GM04503 (cell line): Measurements from ENCODE around the gene SARDH.
"Not testable (repeated sequence)": the region's sequence is repeated elsewhere in the genome, so short reads cannot be mapped to it uniquely, and the experiment has no call there.

Experiments
- DNase-seq: peaks from one replicate; pipeline ENCODE4 v3.0.0-alpha.2; 2012; ENCODE audit warnings: low read depth

The SARDH gene

GRCh38 chr9:133684121-133684935 lies 53.8 kb downstream of the SARDH start:
- DNase-seq = no peak

- DNase-seq = no peak
Measured at GRCh38 chr9:133683586-133684120, 54.5 kb downstream of the SARDH start.

- no peak for DNase-seq
Measured at GRCh38 chr9:133682818-133683585, 55.1 kb downstream of the SARDH start.

- DNase-seq = no peak
Measured at GRCh38 chr9:133681658-133682306, 56.4 kb downstream of the SARDH start.

- DNase-seq = no peak
Measured at GRCh38 chr9:133680976-133681657, 57.0 kb downstream of the SARDH start.

- DNase-seq = no peak
Measured at GRCh38 chr9:133680250-133680975, 57.7 kb downstream of the SARDH start.

GRCh38 chr9:133679466-133680061 lies 58.6 kb downstream of the SARDH start:
- no peak for DNase-seq

- DNase-seq = no peak
Measured at GRCh38 chr9:133679056-133679455, 59.1 kb downstream of the SARDH start.

GRCh38 chr9:133677126-133678010 lies 60.8 kb downstream of the SARDH start:
- no peak for DNase-seq

GRCh38 chr9:133676450-133676849 lies 61.7 kb downstream of the SARDH start:
- no peak for DNase-seq

- DNase-seq = not testable (repeated sequence)
Measured at GRCh38 chr9:133675796-133676195, 62.4 kb downstream of the SARDH start.

- no peak for DNase-seq
Measured at GRCh38 chr9:133674091-133674490, 64.1 kb downstream of the SARDH start.

- DNase-seq = no peak
Measured at GRCh38 chr9:133673258-133673655, 64.9 kb downstream of the SARDH start.

GRCh38 chr9:133672503-133673257 lies 65.5 kb downstream of the SARDH start:
- no peak for DNase-seq

GRCh38 chr9:133671371-133671770 lies 66.8 kb downstream of the SARDH start:
- DNase-seq = no peak

- no peak for DNase-seq
Measured at GRCh38 chr9:133670466-133670865, 67.7 kb downstream of the SARDH start.

- no peak for DNase-seq
Measured at GRCh38 chr9:133669182-133669801, 68.9 kb downstream of the SARDH start.

- DNase-seq = no peak
Measured at GRCh38 chr9:133667759-133668450, 70.2 kb downstream of the SARDH start.
